HG02938 (cell line): ENCODE data around the gene EPHA7.

ENCODE experiments used
- ATAC-seq: cut with Tn5 transposase; IDR thresholded peaks from one replicate; pipeline ENCODE4 v1.9.1; 2021; ENCODE audit warnings: mild to moderate bottlenecking, moderate library complexity; ENCODE audit not compliant: unreplicated experiment

Gene EPHA7

GRCh38 chr6:93329301-93330000 is 89.9 kb downstream of the EPHA7 start:
- ATAC-seq, result no peak

- no peak for ATAC-seq
These were observed 91.5 kb downstream of the EPHA7 start for GRCh38 chr6:93327857-93328256.

DNA sequence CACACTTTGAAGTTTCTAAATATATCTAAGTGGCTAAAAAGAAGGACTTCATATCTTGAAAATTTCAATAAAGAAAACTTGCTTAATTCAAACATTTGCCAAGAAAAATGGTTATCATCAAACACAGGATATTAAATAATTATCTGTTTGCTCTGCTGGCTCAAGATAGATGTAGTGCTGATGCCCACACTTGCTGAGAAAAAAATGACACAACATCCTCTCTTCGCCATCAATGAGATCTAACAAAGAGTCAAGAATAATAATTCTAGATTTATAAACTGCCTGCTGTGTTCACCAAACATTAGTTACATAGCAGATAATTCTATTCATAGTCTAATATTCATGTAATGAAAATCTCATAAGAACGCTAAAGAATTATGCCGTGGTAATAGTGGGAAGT is 93.6 kb downstream of the EPHA7 start:
- no peak for ATAC-seq

DNA sequence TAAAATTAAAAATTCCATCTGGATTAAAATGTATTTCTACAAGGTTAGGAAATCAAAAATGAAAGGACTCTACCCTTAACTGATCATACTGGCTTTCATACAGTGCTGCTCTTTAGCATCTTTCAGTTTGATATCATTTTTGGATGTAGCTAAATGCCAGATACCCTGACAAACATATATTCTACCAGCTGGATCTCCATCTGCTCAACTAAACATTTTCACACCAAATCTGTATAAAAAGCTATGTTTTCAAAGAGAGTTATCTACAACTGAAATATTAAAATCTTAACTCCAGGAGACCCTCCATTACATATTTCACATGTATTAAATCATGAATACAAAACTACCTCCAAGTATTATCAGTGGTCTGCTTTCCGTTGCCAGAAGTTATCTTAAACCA is 95.7 kb downstream of the EPHA7 start:
- ATAC-seq, result no peak

DNA sequence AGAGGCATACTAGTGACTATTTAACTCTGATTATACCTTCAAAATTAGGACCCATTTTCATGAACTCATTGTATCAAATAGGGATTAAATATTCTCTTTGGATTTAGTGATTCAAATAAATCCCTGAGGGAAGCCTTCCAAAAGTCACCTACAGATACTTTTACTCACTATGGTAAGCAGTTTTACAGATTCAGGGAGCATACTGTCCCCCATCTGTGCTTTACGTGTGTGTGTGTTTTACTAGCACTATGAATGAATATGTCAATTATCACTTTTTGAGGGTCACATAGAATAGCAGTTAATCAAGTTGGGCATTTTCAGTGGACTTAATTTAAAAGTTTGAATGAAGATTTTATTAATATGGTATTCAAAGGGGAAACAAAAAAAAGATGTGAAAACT is 96.7 kb downstream of the EPHA7 start:
- no peak for ATAC-seq

GRCh38 chr6:93319304-93319703 is 100.1 kb downstream of the EPHA7 start:
- ATAC-seq, result no peak

- no peak for ATAC-seq
These were observed 101.2 kb downstream of the EPHA7 start for GRCh38 chr6:93318121-93318520.

DNA sequence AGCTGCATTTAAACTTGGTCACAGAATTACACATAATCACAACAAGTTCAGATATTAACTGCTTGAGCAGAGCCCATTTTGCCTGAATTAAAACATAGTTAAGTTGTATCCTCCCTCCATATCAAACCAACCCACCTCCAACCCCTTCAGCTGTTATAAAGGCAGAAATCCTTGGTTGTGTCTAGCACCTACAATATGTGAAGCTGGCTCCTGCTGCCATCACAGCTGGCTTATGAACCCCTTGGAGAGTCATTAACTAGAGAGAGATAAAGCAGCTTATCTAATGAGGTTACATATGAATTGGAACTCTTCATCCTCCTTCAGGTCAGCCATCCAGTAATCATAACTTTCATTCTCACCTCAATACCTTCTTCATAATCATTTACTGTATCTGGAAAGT is 101.8 kb downstream of the EPHA7 start:
- no peak for ATAC-seq

GRCh38 chr6:93307505-93308409 is 111.6 kb downstream of the EPHA7 start:
- no peak for ATAC-seq

DNA sequence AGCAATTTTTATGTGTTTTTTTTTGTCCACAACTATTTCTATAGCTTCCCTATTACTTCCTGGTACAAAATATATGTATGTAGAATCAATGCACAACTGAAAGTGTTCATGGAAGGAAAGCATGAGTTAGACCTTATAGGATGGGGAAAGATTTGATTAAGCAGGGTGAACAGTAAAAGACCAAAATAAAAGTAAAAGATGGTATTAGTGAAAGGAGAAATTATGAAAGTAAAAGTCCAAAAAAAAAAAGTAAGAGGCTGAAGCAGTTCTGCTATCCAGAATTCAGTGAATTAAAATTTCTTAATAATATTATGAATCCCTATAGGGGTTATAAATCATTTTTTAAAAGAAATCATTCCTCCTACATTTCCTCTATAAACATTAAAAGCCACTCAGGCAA is 114.3 kb downstream of the EPHA7 start:
- ATAC-seq, result no peak

DNA sequence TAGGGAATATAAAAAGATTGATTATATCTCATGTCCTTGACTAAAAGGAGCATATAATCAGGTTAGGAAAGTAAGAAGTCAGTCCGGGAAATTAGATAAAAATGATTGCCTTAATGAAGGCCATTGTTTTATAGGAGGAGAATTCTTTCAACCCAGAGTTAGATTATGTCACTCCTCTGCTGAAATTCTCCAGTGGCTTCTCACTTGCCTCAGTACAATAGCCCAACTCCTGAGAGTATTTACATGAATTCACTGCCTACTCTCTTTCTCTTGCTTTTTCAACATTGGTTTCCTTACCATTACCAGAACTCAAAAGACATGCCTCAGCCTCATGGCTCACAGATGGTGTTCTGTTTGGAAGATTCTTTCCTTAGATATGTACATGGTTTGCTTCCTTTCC is 114.9 kb downstream of the EPHA7 start:
- ATAC-seq, result no peak

GRCh38 chr6:93300661-93301060 is 118.7 kb downstream of the EPHA7 start:
- ATAC-seq, result no peak

DNA sequence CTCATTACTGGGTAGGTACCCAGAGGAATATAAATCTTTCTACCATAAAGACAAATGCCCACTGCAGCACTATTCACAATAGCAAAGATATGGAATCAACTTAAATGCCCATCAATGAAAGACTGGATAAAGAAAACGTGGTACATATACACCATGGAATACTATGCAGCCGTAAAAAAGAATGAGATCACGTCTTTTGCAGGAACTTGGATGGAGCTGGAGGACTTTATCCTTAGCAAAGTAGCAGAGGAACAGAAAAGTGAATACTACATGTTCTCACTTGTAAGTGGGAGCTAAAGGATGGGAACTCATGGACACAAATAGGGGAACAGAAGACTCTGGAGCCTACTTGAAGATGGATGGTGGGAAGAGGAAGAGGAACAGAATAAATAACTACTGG is 119.7 kb downstream of the EPHA7 start:
- no peak for ATAC-seq

- no peak for ATAC-seq
These were observed 123.7 kb downstream of the EPHA7 start for GRCh38 chr6:93295631-93296030.

DNA sequence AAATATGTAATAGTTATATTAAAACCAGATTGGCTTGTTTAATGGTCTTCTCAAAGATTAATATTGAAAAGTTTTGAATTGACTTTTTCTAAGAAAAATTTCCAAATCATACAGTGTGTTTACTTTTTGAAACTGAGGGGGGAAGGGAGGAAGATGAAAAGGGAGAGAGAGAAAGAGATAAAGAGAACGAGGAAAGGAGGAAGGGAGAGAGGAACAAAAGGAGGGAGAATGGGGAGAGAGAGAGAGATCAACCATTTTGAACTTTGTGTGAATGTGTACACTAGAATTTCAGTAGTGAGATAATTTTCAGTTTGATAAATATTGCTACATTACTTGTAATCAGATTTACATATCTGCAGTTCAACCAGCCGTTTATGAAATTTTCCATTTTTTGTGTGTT is 124.5 kb downstream of the EPHA7 start:
- no peak for ATAC-seq

DNA sequence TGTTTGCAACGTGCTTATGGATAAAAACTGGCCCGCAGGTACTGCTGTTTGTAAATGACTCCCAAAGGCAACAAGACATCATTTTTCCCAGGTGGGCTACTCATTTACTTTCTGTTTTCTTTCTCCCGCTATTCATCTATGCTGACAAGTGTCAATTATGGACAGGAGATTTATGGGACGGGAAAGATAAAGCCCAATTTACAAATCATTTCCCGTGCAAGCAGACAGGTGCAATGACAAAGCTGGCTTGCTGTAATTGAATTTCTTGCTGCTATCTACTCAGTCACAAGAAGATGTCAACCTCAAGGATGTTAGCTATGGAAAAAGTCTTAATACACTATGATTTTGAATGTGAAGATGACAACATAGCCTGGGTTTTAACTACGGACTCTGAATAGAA is 125.5 kb downstream of the EPHA7 start:
- no peak for ATAC-seq

DNA sequence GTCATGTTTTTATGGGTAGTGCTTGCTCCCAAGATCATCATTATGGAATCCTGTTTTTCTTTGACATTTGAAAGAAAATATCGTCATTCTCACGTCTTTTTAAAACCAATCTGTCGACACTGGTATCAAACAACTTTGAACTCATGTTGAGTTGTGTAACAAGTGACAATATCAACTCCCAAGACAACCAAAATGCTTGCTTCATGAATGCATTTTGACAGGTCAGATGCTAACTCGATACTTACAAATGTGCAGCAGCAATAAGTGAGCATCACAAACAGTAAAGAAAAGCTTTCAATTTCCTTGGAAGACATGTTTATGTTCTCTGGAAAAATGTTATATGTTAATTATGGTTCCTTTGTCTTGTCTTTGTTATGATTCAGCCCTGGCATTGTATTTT is 125.9 kb downstream of the EPHA7 start:
- ATAC-seq, result no peak

DNA sequence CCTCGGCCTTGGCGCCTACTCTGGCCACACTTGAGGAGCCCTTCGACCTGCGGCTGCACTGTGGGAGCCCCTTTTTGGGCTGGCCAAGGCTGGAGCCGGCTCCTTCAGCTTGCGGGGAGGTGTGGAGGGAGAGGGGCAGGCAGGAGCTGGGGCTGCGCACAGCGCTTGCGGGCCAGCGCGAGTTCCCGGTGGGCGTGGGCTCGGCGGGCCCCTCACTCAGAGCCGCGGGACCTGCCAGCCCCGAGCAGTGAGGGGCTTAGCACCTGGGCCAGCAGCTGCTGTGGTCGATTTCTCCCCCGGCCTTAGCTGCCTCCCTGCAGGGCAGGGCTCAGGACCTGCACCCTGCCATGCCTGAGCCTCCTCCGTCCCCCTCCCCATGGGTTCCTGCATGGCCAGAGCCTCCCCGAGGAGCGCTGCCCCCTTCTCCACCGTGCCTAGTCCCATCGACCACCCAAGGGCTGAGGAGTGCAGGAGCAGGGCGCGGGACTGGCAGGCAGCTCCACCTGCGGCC is 136.8 kb downstream of the EPHA7 start:
- ATAC-seq, result no peak

DNA sequence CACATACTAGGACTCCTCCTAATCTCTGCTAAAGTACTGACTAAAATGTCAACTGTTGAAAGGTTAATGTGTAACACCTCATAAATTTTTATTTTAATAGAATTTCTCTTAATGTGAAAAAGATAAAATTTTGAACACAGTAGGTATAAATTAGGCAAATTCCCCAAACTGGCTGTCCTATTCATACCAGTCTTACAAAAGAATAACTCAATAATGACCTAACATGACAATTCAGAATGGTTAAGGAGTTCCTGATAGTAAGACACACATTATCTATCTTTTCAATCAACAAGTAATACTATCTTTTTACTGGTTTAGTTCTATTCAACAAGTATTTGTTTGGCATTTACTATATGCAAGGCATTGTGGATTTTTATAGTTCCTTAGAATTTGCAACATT is 141.1 kb downstream of the EPHA7 start:
- ATAC-seq, result no peak

DNA sequence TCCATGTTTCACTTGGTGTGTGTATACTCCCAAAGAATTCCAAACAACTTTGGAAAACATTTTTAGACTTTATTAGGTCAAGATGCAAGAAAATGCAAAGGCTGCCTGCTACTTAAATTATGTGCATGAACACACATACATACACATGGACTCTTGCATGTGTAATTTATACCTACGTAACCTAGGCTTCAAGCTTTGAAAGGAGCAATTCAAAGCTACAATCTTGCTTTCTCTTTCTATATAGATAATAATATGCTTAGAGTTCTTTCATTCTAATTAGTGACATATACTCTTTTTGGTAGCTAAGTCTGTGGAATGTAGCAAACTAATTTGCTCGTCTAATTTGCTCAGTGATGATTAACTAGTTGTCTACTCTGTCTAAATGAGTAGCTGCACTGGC is 146.5 kb downstream of the EPHA7 start:
- no peak for ATAC-seq

DNA sequence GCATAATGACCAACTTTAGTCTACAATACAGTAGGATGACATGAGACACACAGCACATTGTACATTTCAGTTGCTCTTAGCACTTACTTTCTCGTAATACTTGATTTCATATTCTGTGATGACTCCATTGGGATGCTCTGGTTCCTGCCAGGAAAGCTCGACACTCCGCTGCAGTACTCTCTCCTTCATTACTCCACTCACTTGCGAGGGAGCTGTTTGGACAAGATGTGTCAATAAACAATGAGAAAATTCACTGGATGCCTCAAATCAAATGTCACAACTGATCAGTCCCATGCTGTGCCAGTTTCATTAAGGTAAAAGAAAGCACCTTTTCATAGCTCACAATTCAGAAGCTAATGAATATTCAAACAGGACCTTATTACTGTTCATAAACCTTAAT is 147.1 kb downstream of the EPHA7 start:
- ATAC-seq, result no peak

DNA sequence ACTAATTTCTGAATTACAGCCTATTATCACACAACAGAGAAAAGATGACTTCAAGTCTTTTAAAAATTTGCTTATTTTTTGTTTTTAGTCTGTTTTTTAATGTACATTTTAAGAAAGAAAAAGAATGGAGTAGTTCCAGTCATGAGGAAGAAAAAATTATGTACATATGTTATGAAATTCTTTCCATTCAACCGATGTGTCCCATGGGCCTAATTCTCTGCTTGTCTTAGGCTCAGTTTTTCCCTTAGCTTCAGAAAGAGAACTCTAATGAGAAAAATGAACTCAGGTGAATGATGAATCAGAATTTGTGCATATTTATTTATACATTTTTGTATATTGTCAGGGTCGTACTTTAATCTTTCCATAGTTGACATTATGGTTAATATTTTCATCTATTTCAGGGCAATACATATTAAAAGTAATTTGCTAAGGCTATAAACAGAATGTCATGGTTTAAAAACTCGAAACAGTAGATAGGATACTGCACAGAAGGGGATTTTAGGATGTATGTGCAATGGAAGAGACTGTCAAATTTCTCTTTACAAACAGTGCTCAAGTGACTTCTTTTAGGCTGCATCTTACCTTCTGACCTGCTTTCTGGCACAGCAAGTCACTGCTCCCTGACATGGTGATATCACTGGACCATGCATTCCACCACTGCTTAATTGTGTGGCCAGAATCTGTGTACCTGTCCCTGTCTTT is 153.1 kb downstream of the EPHA7 start:
- no peak for ATAC-seq
